WTC11 (cell line): ENCODE measurements around the gene EYA2.

Experiments
- CTCF ChIP-seq: fragments of 200-600 bp; IDR thresholded peaks from 2 replicates; pipeline ENCODE4 v1.8.0; 2022; ENCODE audit warnings: antibody characterized with exemption
- MAX ChIP-seq: sonication (generic); formaldehyde crosslinking; IDR thresholded peaks from 2 replicates; pipeline ENCODE4 v1.8.0; 2022; ENCODE audit warnings: mild to moderate bottlenecking, missing genetic modification reagents
- USF1 ChIP-seq: sonication (generic); formaldehyde crosslinking; IDR thresholded peaks from 2 replicates; pipeline ENCODE4 v1.8.0; 2022; ENCODE audit warnings: mild to moderate bottlenecking, missing genetic modification reagents

GRCh38 chr20:47195573-47195972 lies 300.9 kb downstream of the EYA2 start:
- TF ChIP-seq CTCF (no peak), USF1 (no peak), MAX (no peak)
